Calu3 (cell line): ENCODE measurements around the gene TCF12. TPM values are rescaled to one million over a fixed set of nuclear protein-coding genes. Genes with fewer than 3 reads are reported as not detected.

ENCODE experiments used
- BruUV-seq: library from RNA; stranded (reverse); fragments of 400-500 nt; replicated peaks from 2 replicates; lab custom pipeline; 2021; lab: Mats Ljungman, UMichigan
- CTCF ChIA-PET: fragments of 300-600 bp; sonication (Branson Sonifier 250); formaldehyde crosslinking; loops from one replicate; lab custom pipeline; 2022; ENCODE audit warnings: antibody characterized with exemption; lab: Charles Lee
- DNase-seq: peaks from one replicate; pipeline ENCODE4 v3.0.0; 2022
- H3K27ac Mint-ChIP-seq: one replicate; pipeline ENCODE4 v1.8.0; 2022; ENCODE audit warnings: mixed read lengths; ENCODE audit not compliant: unreplicated experiment
- H3K27me3 Mint-ChIP-seq: one replicate; pipeline ENCODE4 v1.8.0; 2022; ENCODE audit warnings: mixed read lengths; ENCODE audit not compliant: unreplicated experiment
- H3K36me3 Mint-ChIP-seq: one replicate; pipeline ENCODE4 v1.8.0; 2022; ENCODE audit warnings: mild to moderate bottlenecking, moderate library complexity, mixed read lengths; ENCODE audit not compliant: insufficient read depth, unreplicated experiment
- H3K4me1 Mint-ChIP-seq: one replicate; pipeline ENCODE4 v1.8.0; 2022; ENCODE audit warnings: mild to moderate bottlenecking, low read depth, mixed read lengths; ENCODE audit not compliant: unreplicated experiment
- H3K4me3 Mint-ChIP-seq: one replicate; pipeline ENCODE4 v1.8.0; 2022; ENCODE audit warnings: mild to moderate bottlenecking, low read depth, moderate library complexity, mixed read lengths; ENCODE audit not compliant: unreplicated experiment
- H3K9me3 Mint-ChIP-seq: one replicate; pipeline ENCODE4 v1.8.0; 2022; ENCODE audit warnings: low read depth, mixed read lengths; ENCODE audit not compliant: unreplicated experiment
- CTCF ChIP-seq: fragments of 200-600 bp; IDR thresholded peaks from one replicate; pipeline ENCODE4 v1.8.0; 2022; ENCODE audit warnings: antibody characterized with exemption; ENCODE audit not compliant: unreplicated experiment
- intact Hi-C: fragments of 100-400 bp; cut with micrococcal nuclease; formaldehyde crosslinking; loops from one replicate; pipeline ENCODE4 v1.10.0; 2022; ENCODE audit not compliant: unreplicated experiment
- total RNA-seq: library from RNA; stranded (reverse); gene quantifications from 2 replicates; pipeline ENCODE4 v1.2.3, GENCODE V29; 2022

The TCF12 gene
- total RNA-seq, 1 experiment from 2014 or later, result 127 TPM

GRCh38 chr15:57102858-57103257 is 184.4 kb downstream of the TCF12 start:
- TF ChIP-seq CTCF, result no peak
- Mint-ChIP-seq H3K27ac (no peak overlapping the region), H3K36me3 (peaks cover 5% of the 10 kb centered on the region), H3K9me3 (peaks cover 4% of the 10 kb centered on the region), H3K27me3 (no peaks in the 10 kb centered on the region), H3K4me3 (no peak overlapping the region), H3K4me1 (no peaks in the 10 kb centered on the region)
- CTCF ChIA-PET, result interaction anchor here (0.6 to 0.7 kb wide), 3 partner anchors 23 to 1186 kb away, joined by 3 to 4 read pairs (median 3); no protein-coding TSS in a partner anchor
- no peak for DNase-seq
- intact Hi-C loops, result no loop called here
- no TSS peak for BruUV-seq

DNA sequence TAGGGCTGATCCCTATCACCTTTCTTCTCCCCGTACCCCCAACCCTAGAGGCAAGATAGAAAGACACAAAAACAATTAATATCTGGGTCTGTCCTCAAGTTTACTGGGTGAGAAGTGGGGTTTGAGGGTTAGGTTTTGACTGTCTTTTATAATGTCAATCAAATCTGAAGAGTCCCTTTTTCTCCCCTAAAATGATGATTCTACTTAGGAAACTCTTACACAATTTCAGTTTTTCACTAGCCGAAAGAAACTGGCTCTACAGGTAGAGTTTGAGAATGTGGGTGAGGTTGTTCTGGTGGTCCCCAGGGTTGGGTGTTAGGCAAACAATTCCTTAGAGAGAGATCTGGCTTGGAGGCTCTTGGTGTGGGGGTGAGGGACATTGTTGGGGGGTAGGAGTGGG is 189.9 kb downstream of the TCF12 start:
- Mint-ChIP-seq H3K27ac (no peak overlapping the region), H3K27me3 (no peaks in the 10 kb centered on the region), H3K4me1 (peaks cover 6% of the 10 kb centered on the region), H3K4me3 (no peak overlapping the region), H3K36me3 (peaks cover 5% of the 10 kb centered on the region), H3K9me3 (peaks cover 4% of the 10 kb centered on the region)
- CTCF ChIA-PET, result no interaction called here
- no TSS peak for BruUV-seq
- intact Hi-C loops, result no loop called here
- no peak for DNase-seq
- TF ChIP-seq CTCF, result no peak

DNA sequence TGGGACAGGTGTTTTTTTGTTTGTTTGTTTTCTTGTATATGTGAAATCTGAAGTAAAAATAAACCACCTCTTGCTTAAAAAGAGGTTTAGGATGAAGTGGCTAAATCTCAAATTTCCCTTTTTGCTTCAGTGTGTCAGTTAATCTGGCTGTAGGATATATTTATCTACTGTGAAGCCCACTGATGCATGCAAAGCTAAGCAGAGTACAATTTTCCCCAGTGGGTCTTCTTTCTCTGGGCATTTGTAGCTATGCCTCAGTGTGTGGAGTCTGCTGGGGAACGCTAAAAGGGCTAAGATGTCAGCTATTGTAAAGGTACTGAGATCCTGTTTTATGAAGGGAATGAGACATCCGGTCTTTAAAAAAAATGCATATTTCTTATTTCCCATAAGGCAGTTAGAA is 190.6 kb downstream of the TCF12 start:
- intact Hi-C loops, result no loop called here
- Mint-ChIP-seq H3K4me3 (no peak overlapping the region), H3K27ac (no peak overlapping the region), H3K27me3 (no peaks in the 10 kb centered on the region), H3K36me3 (peaks cover 5% of the 10 kb centered on the region), H3K9me3 (peaks cover 4% of the 10 kb centered on the region), H3K4me1 (peaks cover 14% of the 10 kb centered on the region)
- no peak for DNase-seq
- BruUV-seq, result no TSS peak
- TF ChIP-seq CTCF, result no peak
- CTCF ChIA-PET, result interaction anchor here (0.5 to 1.7 kb wide), 2 partner anchors 10 to 1228 kb away, joined by 3 read pairs; no protein-coding TSS in a partner anchor

DNA sequence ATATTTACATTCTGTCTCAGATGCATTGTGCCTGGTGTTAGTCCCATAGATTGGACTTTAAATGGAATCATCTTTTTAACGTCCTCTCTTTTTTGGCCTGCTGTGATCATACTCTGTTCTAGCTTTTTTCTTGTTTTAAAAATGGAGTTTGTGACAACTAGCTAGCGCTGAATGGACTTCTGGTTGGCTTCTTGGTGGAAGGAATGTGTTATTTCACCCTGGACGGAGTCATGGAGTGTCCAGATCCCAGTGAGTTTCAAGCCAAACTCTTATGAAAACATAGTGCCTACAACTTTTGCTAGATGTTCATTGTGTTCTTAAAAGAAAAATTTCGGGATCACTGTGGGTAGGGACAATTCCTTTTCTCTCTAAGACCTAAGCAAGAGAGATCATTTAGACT is 192.6 kb downstream of the TCF12 start:
- H3K36me3 Mint-ChIP-seq, result no peaks in the 10 kb centered on the region
- TF ChIP-seq CTCF, result no peak
- H3K4me3 Mint-ChIP-seq, result no peak overlapping the region
- no peak overlapping the region for H3K27ac Mint-ChIP-seq
- no peaks in the 10 kb centered on the region for H3K27me3 Mint-ChIP-seq
- H3K9me3 Mint-ChIP-seq, result peaks cover 4% of the 10 kb centered on the region
- H3K4me1 Mint-ChIP-seq, result peaks cover 28% of the 10 kb centered on the region
- CTCF ChIA-PET, result no interaction called here
- DNase-seq, result no peak
- no TSS peak for BruUV-seq
- intact Hi-C loops, result no loop called here
